Activated T-helper 1 cell treated with anti-CD3 and anti-CD28 coated beads, Interleukin-2, amount 50 U/mL, for 16 hours (primary cell): Measurements from ENCODE around the gene KCNN3.

Experiments
- DNase-seq, 2 donors: peaks; one replicate each; pipeline ENCODE4 v3.0.0-alpha.2; 2020; ENCODE audit warnings: low read depth in 1 of 2, low spot score in 1 of 2

KCNN3 gene

DNA sequence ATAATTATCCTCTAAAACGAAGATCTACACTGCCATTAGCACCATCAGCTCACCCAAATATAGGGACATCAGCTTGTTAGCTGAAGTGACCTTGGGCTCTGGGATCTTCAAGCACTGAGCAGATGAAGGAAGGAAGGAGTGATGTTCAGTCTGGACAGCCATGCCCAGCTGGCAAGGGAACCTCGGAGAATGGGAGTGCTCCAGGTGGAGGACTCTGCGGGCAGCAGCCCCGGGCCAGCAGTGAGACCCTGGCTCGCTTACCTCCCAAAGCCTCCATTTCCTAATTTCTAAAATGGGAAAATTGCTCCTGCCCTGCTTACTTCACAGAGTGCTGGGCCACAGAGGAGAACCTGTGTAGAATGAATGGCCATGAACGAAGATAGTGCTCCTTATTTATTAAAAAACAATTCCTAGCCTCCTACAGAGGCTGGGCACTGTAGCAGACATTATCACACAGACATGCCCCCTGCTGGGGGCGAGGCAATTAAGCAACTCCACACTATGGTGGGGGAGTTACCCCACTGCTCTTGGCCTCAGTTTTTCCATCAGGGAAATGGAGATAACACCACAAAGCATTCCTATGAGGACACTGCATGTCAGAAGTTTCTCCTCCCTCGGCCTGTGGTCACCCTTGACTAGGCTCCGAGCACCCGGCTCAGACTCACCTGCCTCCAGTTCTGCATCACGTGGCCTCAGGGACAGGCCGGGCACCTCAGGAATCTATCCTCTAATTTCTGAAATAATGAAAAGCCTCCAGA, 117.6 kb downstream of the KCNN3 start:
- no peak for DNase-seq

GRCh38 chr1:154751690-154752089, 118.4 kb downstream of the KCNN3 start:
- no peak for DNase-seq

GRCh38 chr1:154750681-154751665, 119.1 kb downstream of the KCNN3 start:
- no peak for DNase-seq

GRCh38 chr1:154749078-154749760, 120.9 kb downstream of the KCNN3 start:
- DNase-seq = no peak

DNA sequence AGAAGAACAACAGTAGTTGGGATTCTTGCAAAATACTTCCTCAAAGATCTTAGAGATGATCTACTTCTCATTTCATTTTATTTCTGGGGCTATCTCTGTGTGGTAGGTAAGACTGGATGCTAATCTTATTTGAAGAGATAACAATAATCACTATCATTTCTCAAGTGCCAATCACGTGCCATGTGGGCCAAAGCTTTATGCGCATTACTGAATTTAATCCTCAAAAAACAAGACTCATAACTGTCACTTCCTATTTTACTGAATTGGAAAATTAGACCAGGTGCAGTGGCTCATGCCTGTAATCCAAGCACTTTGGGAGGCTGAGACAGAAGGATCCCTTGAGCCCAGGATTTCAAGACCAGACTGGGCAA, 121.7 kb downstream of the KCNN3 start:
- DNase-seq = no peak

GRCh38 chr1:154747740-154748404, 122.2 kb downstream of the KCNN3 start:
- DNase-seq = no peak

GRCh38 chr1:154747380-154747739, 122.7 kb downstream of the KCNN3 start:
- no peak for DNase-seq

DNA sequence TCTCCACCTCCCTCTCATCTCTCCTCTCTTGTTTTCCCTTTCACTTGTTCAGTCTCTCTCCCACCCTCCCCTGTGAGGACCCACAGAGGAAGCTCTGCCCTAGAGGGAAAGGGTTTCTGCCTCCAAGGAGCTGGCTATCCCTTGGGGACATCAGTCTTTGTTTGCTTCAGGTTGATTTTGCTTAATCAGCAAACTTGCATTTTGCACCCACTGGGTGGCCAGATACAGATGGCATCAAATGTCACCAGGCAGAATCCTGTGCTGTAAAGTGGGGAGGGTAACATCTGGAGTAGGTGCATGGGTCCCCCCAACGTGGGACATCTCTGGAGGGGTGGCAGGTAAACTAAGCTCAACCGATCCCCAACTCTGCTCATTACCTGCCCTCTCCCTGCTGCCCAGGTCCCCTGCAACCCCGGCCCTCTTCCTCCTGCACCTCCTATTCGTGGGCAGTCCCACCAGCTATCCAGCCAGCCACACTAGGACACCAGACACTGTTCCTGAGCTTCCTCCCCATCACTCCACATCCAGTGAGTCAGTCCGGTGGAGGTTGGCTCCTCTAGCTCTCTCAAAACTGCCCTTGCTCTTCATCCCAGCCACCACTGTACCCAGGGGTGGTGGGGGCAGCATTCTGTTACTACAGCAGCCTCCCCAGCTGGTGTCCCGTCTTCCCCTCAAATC, 123.3 kb downstream of the KCNN3 start:
- DNase-seq = no peak

- no peak for DNase-seq
These were observed 124.2 kb downstream of the KCNN3 start for GRCh38 chr1:154745750-154746425.

DNA sequence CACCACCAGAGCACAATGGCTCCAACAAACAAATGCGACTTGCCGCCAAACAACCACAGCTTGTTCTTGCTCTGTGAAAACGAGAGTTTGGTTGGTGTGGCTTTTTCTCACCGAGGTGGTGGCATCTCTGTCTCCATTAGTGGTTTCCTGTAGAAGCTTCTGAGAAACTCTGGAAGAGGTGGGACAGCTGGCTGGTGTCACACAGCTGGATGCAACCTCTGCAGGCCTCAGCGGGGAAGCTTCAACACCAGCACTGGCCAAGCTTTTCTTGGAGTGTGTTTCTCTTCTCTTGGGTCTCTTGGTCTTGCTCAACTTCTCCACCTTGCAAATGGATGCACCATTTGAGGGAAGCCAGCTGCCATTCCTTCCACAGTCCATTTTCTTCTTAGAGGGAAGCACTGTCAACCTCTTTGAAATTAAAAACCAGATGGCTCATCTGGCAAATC, 124.8 kb downstream of the KCNN3 start:
- no peak for DNase-seq

DNA sequence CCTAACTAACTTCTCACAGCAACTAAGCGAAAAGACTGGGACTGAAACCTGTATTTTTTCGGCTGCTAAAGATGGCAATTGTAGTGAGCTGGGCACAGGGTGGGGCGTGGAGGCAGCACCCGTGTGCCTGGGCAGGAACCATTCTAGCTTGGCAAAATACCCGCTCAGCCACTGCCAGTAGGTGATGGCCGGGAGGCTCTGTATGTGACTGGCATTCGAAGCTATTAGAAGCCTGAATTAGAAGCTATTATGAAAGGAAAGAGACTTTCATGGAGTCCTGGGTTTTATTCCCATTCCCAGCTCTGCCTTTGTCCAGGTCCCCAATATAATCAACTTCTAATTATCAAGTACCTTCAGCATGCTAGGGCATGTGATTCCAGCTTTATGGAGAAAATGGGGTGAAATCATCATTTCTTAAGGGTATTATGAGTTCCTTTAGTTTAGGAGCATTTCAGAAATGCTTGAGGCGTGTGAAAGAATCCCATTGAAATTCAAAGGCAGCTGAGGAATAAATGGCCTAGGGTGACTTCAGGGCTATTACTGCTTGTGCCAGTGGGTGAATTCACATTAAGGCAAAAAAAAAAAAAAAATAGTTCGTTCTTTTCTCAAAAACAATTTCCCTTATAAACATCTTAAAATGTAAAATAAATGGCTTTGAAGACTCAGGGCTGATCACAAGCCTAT, 125.6 kb downstream of the KCNN3 start:
- no peak for DNase-seq

GRCh38 chr1:154743526-154744036, 126.5 kb downstream of the KCNN3 start:
- no peak for DNase-seq

DNA sequence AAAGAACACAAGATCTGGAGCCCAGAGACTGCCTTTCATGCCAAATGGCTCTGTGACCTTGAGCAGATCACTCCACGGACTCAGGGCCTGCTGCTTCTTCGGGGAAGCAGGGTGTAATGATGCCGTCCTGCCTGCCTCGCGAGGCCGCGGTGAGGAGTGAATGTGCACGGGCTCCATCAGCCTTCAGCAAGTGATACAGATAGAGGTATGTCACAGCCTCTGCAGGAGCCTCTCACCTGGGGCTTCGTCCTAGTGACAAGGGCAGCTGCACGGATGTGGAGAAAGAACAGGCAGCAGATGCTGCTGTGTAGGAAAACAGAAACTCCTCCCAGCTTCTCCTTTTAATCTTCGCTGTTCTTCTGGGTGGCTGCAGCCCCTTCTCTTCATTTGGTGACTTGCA, 127.5 kb downstream of the KCNN3 start:
- no peak for DNase-seq

DNA sequence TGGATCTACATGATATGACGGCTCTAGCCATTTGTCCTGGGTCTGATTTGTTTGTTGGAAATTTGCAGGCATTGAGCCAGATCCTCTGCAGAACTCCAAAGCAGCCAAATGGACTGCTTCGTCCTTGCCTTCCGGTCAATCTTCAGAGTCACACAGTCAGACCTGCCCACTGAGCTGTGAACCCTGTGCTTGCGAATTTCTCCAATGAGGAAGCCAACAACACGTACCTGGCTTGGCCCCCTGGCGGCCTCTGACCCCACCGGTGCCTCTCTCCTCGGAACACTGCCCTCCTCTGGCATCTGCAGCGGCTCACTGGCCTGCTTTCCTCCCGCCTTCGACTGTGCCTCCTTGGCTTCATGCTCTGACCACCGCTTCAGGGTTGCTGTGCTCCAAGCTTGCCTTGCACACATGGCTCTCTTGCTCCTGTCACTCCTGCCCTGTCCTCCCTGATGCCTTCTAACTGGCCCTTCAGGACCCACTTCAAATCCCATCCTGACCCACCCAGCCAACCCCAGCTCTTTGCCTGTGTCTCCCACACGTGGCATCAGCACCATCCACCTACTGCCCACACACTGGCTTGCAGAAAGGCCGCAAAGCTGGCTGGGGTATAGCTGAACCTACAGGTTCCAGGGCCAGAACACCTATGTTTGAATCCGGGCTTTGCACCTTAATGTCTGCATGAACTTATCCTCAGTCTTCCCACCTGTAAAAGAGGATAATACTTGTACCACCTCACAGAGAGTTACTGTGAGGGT, 128.2 kb downstream of the KCNN3 start:
- DNase-seq = no peak

DNA sequence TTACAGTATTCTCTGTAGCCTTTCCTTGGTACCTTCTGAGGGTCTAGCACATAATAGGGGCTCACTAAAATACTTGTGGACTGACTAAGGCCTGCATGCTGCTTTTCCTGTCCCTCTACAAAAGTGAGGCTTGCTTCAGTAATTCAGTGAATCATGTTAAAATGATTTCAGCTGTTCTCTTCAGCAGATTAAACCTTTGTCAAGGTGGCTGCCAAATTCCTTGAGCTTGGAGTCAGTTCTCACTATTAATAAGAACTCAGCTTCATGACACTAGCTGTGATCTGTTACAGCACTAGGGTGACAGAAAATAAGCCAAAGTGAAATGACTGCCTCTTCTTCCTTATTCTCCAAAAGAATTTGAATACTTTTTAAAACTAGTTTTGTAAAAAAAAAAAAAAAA, 128.8 kb downstream of the KCNN3 start:
- DNase-seq = no peak

DNA sequence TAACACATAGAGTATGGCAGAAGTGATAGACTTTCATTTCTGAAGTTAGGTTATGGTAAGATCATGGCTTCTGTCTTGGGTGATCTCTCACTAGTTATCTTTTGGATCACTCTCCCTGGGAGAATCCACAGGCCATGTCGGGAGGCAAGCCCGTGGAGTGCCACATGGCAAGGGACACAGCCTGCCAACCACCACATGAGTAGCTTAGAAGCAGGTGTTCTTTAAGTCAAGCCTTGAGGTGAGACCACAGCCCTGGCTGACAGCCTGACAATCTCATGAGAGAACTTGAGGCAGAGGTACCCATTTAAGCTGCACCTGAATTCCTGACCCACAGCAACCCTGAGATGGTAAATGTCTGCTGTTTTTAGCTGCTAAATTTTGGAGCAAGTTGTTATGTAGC, 130.4 kb downstream of the KCNN3 start:
- no peak for DNase-seq

GRCh38 chr1:154736841-154737240, 133.2 kb downstream of the KCNN3 start:
- no peak for DNase-seq

DNA sequence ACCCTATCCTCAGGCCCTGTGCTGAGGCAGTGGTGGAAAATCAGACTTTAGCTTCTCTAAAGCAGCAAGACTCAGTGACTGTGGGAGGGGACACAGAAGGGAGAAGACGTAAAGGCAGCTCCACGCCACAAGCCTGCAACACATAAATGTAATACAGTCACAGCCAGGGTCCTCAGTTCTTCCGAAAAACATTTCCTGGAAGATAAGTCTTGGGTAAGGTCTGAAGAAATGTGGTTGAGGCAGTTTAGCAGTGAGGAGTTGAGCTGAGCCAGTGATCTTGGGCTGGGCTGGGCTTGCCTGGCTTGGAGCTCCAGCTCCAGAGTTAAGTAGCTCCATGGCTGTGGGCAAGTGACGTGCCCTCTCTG, 134.3 kb downstream of the KCNN3 start:
- DNase-seq = no peak
